Ovary (tissue), 9 donors: ENCODE measurements around the gene ZSCAN30. TPM values are rescaled to one million over a fixed set of nuclear protein-coding genes. Genes with fewer than 3 reads are reported as not detected.

Experiments
- DNase-seq, 5 donors: peaks; one replicate each; pipeline ENCODE4 v3.0.0-alpha.2; 2019 to 2020
- H3K27ac ChIP-seq, 2 donors: fragments of 200-600 bp; one replicate each; pipeline versions ENCODE4 v1.5.1 to v1.8.0; 2019 to 2022
- H3K27me3 ChIP-seq: fragments of 200-600 bp; one replicate; pipeline ENCODE4 v1.8.0; 2022
- H3K36me3 ChIP-seq: fragments of 200-600 bp; sonication (generic); one replicate; pipeline ENCODE4 v1.5.1; 2019
- H3K4me1 ChIP-seq: one replicate; pipeline ENCODE4 v1.8.1; 2013; ENCODE audit warnings: mild to moderate bottlenecking, moderate library complexity; ENCODE audit not compliant: insufficient read depth
- H3K4me3 ChIP-seq: fragments of 200-600 bp; sonication (generic); one replicate; pipeline ENCODE4 v1.5.1; 2017
- H3K9me3 ChIP-seq, 2 donors: fragments of 200-600 bp in 1 of 2; sonication (generic) in 1 of 2; one replicate each; pipeline versions ENCODE4 v1.5.1 to v1.8.1; 2013 to 2019; ENCODE audit warnings: mild to moderate bottlenecking in 1 of 2, moderate library complexity in 1 of 2
- CTCF ChIP-seq, 3 donors: fragments of 450-650 bp in 2 of 3; fragments of 200-600 bp in 1 of 3; IDR thresholded peaks; one replicate each; pipeline versions ENCODE4 v1.5.1 to v1.8.0; 2016 to 2022; ENCODE audit warnings: antibody characterized with exemption in 3 of 3, mild to moderate bottlenecking in 1 of 3
- EP300 ChIP-seq: sonication (generic); formaldehyde crosslinking; IDR thresholded peaks from one replicate; pipeline ENCODE4 v1.6.1; 2017; ENCODE audit warnings: antibody characterized with exemption
- POLR2A ChIP-seq: fragments of 450-650 bp; IDR thresholded peaks from one replicate; pipeline ENCODE4 v1.6.1; 2017; ENCODE audit warnings: antibody characterized with exemption, mild to moderate bottlenecking, moderate library complexity
- WGBS, 3 donors: extraction: QIAGEN DNeasy Blood & Tissue Kit in 1 of 3; methylation state at CpG; one replicate each; pipeline versions ENCODE4 v1.1.5 to v1.1.7; 2013 to 2017; 5-methylcytosine and 5-hydroxymethylcytosine counted together
- intact Hi-C, 4 donors: fragments of 100-400 bp; cut with DNase I; formaldehyde crosslinking; loops; one replicate each; pipeline versions ENCODE4 v1.11.0 to v1.15.1; 2022 to 2023
- polyA plus RNA-seq, 2 donors: library from polyadenylated mRNA; stranded (reverse); fragments of 200-250 nt in 1 of 2; fragments of 350-450 nt in 1 of 2; fragmentation: Illumina TruSeq in 1 of 2; extraction: RNeasy Lipid Tissue Mini Kit (QIAGEN cat#74804) in 1 of 2; gene quantifications; one replicate each; pipeline ENCODE4 v1.2.3, GENCODE V29; 2013 to 2014
- total RNA-seq, 7 donors: library from RNA; depleted of rRNA in 2 of 7; stranded (reverse); fragments of >200 nt in 2 of 7; fragmentation: NEBNext Ultra II Directional in 3 of 7; extraction: Animal tissue kit (Norgen Biotek cat#: 25700) in 3 of 7; gene quantifications; one replicate each; pipeline versions ENCODE4 v1.1.0 to v1.2.4, GENCODE V29; 2016 to 2023
- donor health status: DM: no; HTN: no; CAD: no; lungs with moderate emphysema.
- donor health status: DM: no; HTN: no; CAD: no.
- donor health status: Bipolar disorder and iron deficiency.
- donor health status: DM: yes; HTN: yes; CAD: no.
- donor health status: DM: no; HTN: no; CAD: no.
- donor health status: DM: yes; HTN: yes; CAD: no.

The ZSCAN30 gene
- total and polyA plus RNA-seq, 9 donors: 7.0 to 18.3 (median 13.8) TPM

DNA sequence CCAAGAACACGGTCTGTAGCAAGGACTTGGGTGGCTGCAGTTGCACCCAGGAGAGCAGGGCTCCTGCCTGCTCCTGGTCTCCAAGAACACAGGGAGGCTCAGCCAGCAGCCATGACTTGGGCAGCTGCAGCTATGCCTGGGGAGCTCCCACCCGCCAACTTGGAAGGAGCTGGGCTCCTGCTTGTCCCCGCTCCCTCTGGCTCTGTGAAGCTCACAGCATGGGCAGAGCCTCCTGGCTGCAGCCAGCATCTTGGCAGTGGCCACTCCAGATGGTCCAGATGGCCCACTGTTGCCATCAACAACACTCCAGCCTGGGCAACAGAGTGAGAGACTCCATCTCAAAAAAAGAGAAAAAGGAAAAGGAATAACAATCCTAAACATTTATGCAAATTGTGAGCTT is 5.2 kb downstream of the ZSCAN30 start:
- no peak for TF ChIP-seq CTCF (IDR thresholded peaks at IDR 0.05)
- no peak for TF ChIP-seq EP300
- TF ChIP-seq POLR2A: no peak
- WGBS, 3 donors: 88 to 98% (median 97%) methylated on average over 1 to 3 of the region's 3 CpGs
- no peaks in the 10 kb centered on the region for H3K9me3 ChIP-seq
- no peak overlapping the region for H3K27ac ChIP-seq
- no peaks in the 10 kb centered on the region for H3K36me3 ChIP-seq
- H3K4me3 ChIP-seq: no peak overlapping the region
- intact Hi-C loops: no loop called here
- no peaks in the 10 kb centered on the region for H3K27me3 ChIP-seq
- peaks cover 5% of the 10 kb centered on the region for H3K4me1 ChIP-seq
- no peak for DNase-seq

GRCh38 chr18:35283923-35284794 is 5.9 kb downstream of the ZSCAN30 start:
- no peaks in the 10 kb centered on the region for H3K36me3 ChIP-seq
- H3K27ac ChIP-seq: no peak overlapping the region
- H3K9me3 ChIP-seq: no peaks in the 10 kb centered on the region
- no peaks in the 10 kb centered on the region for H3K27me3 ChIP-seq
- no peak overlapping the region for H3K4me3 ChIP-seq
- intact Hi-C loops: no loop called here
- TF ChIP-seq POLR2A (no peak), CTCF (IDR thresholded peaks at IDR 0.05) (no peak), EP300 (no peak)
- no peak for DNase-seq
- H3K4me1 ChIP-seq: peaks cover 4% of the 10 kb centered on the region
- 94 to 96% (median 95%) methylated on average over 7 of the region's 7 CpGs for WGBS, 3 donors

DNA sequence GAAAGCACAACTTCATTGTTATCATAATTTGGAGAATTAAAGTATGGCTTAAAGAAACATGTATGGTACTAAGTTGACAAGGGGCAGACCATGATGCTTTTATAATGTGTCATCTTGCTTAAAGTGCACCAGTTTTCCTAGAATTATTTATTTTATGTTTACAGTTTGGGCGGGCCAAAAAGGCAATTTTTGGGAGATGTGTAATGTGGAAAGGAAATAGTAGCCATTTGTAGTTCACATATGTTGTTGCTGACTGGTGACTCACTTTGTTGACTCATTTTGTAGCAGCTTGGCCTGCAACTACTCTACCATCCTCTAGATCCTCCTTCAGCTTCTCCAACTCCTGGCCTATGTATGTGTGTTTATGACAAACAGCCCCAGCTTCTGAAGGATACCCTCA is 7.7 kb downstream of the ZSCAN30 start:
- no peaks in the 10 kb centered on the region for H3K27me3 ChIP-seq
- H3K36me3 ChIP-seq: no peaks in the 10 kb centered on the region
- H3K27ac ChIP-seq: no peak overlapping the region
- TF ChIP-seq CTCF (IDR thresholded peaks at IDR 0.05) (no peak), EP300 (no peak), POLR2A (no peak)
- intact Hi-C loops: no loop called here
- H3K4me3 ChIP-seq: no peak overlapping the region
- H3K9me3 ChIP-seq: no peaks in the 10 kb centered on the region
- H3K4me1 ChIP-seq: no peaks in the 10 kb centered on the region
- DNase-seq: no peak
- 73 to 96% (median 81%) methylated on average over 1 of the region's 1 CpG for WGBS, 3 donors

DNA sequence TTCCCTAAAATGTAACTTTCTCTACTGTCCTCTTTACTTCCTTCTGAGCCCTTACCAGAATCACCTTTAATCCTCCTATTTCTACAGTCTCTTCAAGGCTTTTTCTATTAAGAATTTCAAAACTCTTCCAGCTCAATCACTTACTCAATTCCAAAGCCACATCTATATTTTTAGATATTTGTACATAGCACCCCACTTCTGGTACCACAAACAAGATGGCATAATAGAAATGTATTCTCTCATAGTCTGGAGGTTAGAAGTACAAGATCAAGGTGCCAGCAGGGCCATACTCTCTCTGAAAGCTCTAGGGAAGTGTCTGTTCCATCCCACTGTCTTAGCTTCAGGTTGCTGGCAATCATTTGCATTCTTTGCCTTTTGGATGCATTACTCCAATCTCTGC is 11.1 kb downstream of the ZSCAN30 start:
- TF ChIP-seq POLR2A: no peak
- no peak for TF ChIP-seq CTCF (IDR thresholded peaks at IDR 0.05)
- no peak for TF ChIP-seq EP300
- no peaks in the 10 kb centered on the region for H3K27me3 ChIP-seq
- intact Hi-C loops: no loop called here
- H3K27ac ChIP-seq: no peak overlapping the region
- no peaks in the 10 kb centered on the region for H3K4me1 ChIP-seq
- no peaks in the 10 kb centered on the region for H3K36me3 ChIP-seq
- H3K4me3 ChIP-seq: no peak overlapping the region
- no peak for DNase-seq
- H3K9me3 ChIP-seq: no peaks in the 10 kb centered on the region
